NOMO-1 (cell line): ENCODE measurements around the gene ENKD1.
"Not testable (repeated sequence)": the region's sequence is repeated elsewhere in the genome, so short reads cannot be mapped to it uniquely, and the experiment has no call there.

ENCODE experiments used
- DNase-seq, 2 experiments: peaks; one replicate each; lab custom pipeline; 2025; ENCODE audit not compliant: unreplicated experiment in 2 of 2; lab: John Stamatoyannopoulos, UW

The ENKD1 gene

GRCh38 chr16:67666559-67667452, at the start of gene ENKD1, which contains the start of gene C16orf86:
Gene ENKD1, minus strand, starts transcription at chr16:67666750. Its CDS starts 308 bp downstream, at chr16:67666442.
Gene C16orf86, plus strand, starts transcription at chr16:67666814. Its CDS starts 157 bp downstream, at chr16:67666971.
- peak; percentile 75 to 82 for DNase-seq

GRCh38 chr16:67716097-67716496, 49.5 kb upstream of the ENKD1 start:
- DNase-seq = no peak

GRCh38 chr16:67714522-67714921, 48.0 kb upstream of the ENKD1 start:
- no peak for DNase-seq

- peak; percentile 47 to 65 for DNase-seq
Measured at GRCh38 chr16:67713647-67714273, 47.2 kb upstream of the ENKD1 start.

- DNase-seq = no peak
Measured at GRCh38 chr16:67710607-67711006, 44.1 kb upstream of the ENKD1 start.

GRCh38 chr16:67709050-67709449, 42.5 kb upstream of the ENKD1 start:
- DNase-seq = no peak

- no peak for DNase-seq
Measured at GRCh38 chr16:67708368-67708771, 41.8 kb upstream of the ENKD1 start.

- DNase-seq = no peak
Measured at GRCh38 chr16:67707790-67708189, 41.2 kb upstream of the ENKD1 start.

- no peak for DNase-seq
Measured at GRCh38 chr16:67707210-67707609, 40.7 kb upstream of the ENKD1 start.

- no peak for DNase-seq
Measured at GRCh38 chr16:67704110-67704509, 37.6 kb upstream of the ENKD1 start.

GRCh38 chr16:67703626-67704025, 37.1 kb upstream of the ENKD1 start:
- DNase-seq = no peak

- no peak for DNase-seq
Measured at GRCh38 chr16:67702130-67702529, 35.6 kb upstream of the ENKD1 start.

- no peak for DNase-seq
Measured at GRCh38 chr16:67701420-67701819, 34.9 kb upstream of the ENKD1 start.

GRCh38 chr16:67699265-67699664, 32.7 kb upstream of the ENKD1 start:
- no peak for DNase-seq

GRCh38 chr16:67697422-67698185, 31.1 kb upstream of the ENKD1 start:
- DNase-seq = peak in 1 of 2 experiments; percentile 23

GRCh38 chr16:67694611-67695010, 28.1 kb upstream of the ENKD1 start:
- no peak for DNase-seq

GRCh38 chr16:67693517-67694285, 27.2 kb upstream of the ENKD1 start:
- DNase-seq = not testable (repeated sequence)

- no peak for DNase-seq
Measured at GRCh38 chr16:67685388-67686112, 19.0 kb upstream of the ENKD1 start.

GRCh38 chr16:67683767-67684166, 17.2 kb upstream of the ENKD1 start:
- DNase-seq = no peak
